Esophagus squamous epithelium (tissue), 5 donors: Measurements from ENCODE around the gene MZF1. TPM values are rescaled to one million over a fixed set of nuclear protein-coding genes. Genes with fewer than 3 reads are reported as not detected.
A peak's percentile ranks its signal among the peaks of the same experiment; 100 is the strongest.

ENCODE experiments used
- DNase-seq: peaks from one replicate; lab custom pipeline; 2025; lab: John Stamatoyannopoulos, UW
- H3K27ac ChIP-seq, 4 donors: fragments of 200-600 bp; sonication (generic); one replicate each; pipeline ENCODE4 v1.5.1; 2016 to 2019; ENCODE audit warnings: mild to moderate bottlenecking in 1 of 4
- H3K27me3 ChIP-seq, 4 donors: fragments of 200-600 bp; sonication (generic); 1 replicate in 3 of 4; 2 replicates in 1 of 4; pipeline versions ENCODE4 v1.5.1 to v1.6.0; 2017 to 2021; ENCODE audit warnings: antibody characterized with exemption in 1 of 4
- H3K36me3 ChIP-seq, 3 donors: fragments of 200-600 bp; sonication (generic); one replicate each; pipeline ENCODE4 v1.5.1; 2016 to 2019
- H3K4me1 ChIP-seq, 3 donors: fragments of 200-600 bp; sonication (generic); one replicate each; pipeline ENCODE4 v1.5.1; 2017 to 2019
- H3K4me3 ChIP-seq, 4 donors: fragments of 200-600 bp; sonication (generic); 1 replicate in 3 of 4; 2 replicates in 1 of 4; pipeline ENCODE4 v1.5.1; 2016 to 2019; ENCODE audit warnings: mild to moderate bottlenecking in 2 of 4, moderate library complexity in 1 of 4
- H3K9me3 ChIP-seq, 3 donors: fragments of 200-600 bp; sonication (generic); one replicate each; pipeline ENCODE4 v1.5.1; 2016 to 2019
- POLR2A ChIP-seq, 4 donors: fragments of 450-650 bp; IDR thresholded peaks; one replicate each; pipeline ENCODE4 v1.6.1; 2017; ENCODE audit warnings: antibody characterized with exemption in 4 of 4, mild to moderate bottlenecking in 4 of 4, moderate library complexity in 3 of 4
- WGBS, 2 donors: methylation state at CpG; one replicate each; pipeline ENCODE4 v1.1.5; 2018; 5-methylcytosine and 5-hydroxymethylcytosine counted together
- intact Hi-C: fragments of 100-400 bp; cut with DNase I; formaldehyde crosslinking; loops from one replicate; pipeline ENCODE4 v1.15.0; 2022
- total RNA-seq, 4 donors: library from RNA; depleted of rRNA; stranded (reverse); fragments of >200 nt; gene quantifications; one replicate each; pipeline ENCODE4 v1.1.0, GENCODE V29; 2016
- TF ChIP-seq, protein P1 (sequence below), 6 experiments: fragments of 450-650 bp in 4 of 6; fragments of 200-600 bp in 2 of 6; sonication (generic) in 2 of 6; IDR thresholded peaks; one replicate each; pipeline ENCODE4 v1.5.1; 2016 to 2019; ENCODE audit warnings: antibody characterized with exemption in 6 of 6, mild to moderate bottlenecking in 4 of 6, moderate library complexity in 4 of 6
- donor health status: DM: yes; HTN: yes; CAD: no.

MZF1 gene
- total RNA-seq, 4 donors from 2014 or later: 11.8 to 30.9 (median 21.7) TPM

DNA sequence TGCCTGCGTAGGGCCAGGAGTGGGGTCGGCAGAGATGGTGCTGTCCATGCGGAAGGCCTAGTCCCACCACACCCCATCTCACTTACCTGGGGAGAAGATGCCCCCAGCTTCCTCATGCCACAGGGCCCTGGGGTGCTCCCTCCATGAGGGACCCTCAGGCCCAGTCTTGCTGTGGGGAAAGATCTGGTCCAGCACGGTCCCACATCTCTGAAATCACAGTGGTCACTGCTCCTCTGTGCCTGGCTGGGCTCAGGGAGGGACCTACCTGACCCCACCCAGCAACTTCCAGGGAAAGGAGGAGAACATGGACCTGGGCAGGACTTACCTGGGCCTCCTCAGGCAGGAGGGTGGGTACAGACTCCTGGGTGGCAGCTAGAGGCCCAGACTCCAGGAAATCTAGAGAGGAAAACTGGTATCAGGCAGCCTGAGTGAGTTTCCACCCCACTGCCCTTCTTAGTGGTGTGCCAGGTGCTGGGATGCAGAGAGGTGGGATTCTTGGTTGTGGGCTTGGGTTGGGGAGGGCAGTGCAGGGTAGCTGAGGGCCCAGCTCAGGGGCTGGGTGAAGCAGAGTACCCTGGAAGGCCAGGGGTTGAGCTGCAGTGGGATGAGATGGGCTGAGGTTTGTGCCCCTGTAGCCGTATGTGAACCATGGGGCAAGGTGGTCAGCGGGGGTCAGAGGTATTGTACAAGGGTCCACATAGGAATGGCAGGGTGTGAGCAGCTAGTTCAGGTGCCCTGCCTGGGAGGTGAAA, 3.8 kb downstream of the MZF1 start:
- 93% methylated on average over 5 of the region's 6 CpGs for WGBS, 2 donors

DNA sequence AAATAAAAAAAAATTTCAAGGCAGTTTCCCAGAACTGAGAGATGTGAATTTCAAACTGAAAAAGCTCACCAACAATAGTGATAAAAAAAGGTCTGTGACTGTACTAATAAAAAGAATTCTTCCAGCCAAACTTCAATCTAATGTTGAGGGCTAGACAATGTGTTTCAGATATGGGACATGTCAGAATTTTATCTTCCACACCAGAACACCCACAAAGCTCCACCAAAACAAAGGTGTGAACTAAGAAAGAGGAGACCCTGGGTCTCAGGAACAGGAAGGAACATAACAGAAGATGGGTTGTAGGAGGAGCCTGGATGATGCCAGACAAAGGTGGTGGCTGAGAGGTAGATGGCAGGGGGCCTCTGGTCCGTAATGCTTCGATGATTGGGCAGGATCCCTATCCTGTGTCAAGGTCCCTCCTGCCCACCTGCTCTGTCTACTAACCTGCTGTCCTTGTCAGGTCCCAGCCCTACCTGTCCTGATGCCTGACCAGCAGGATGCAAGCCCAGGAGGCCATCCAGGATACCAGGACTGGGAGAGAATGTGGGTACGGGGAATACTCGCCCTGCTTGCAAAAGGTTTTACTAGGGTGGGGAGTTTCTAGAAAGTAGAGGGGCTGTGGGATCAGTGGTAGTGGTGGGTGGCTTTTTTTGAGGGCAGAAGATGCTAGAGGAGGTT, 4.5 kb downstream of the MZF1 start:
- Histone ChIP-seq H3K27ac (no peak overlapping the region), H3K27me3 (no peaks in the 10 kb centered on the region), H3K4me1 (peaks cover 9 to 15% (median 10%) of the 10 kb centered on the region in 3 donors), H3K36me3 (peaks cover 0 to 50% (median 12%) of the 10 kb centered on the region in 3 donors), H3K9me3 (no peaks in the 10 kb centered on the region), H3K4me3 (no peak overlapping the region)
- intact Hi-C loops: no loop called here
- 82 to 87% methylated on average over 4 of the region's 4 CpGs for WGBS, 2 donors
- TF ChIP-seq, protein P1, sequence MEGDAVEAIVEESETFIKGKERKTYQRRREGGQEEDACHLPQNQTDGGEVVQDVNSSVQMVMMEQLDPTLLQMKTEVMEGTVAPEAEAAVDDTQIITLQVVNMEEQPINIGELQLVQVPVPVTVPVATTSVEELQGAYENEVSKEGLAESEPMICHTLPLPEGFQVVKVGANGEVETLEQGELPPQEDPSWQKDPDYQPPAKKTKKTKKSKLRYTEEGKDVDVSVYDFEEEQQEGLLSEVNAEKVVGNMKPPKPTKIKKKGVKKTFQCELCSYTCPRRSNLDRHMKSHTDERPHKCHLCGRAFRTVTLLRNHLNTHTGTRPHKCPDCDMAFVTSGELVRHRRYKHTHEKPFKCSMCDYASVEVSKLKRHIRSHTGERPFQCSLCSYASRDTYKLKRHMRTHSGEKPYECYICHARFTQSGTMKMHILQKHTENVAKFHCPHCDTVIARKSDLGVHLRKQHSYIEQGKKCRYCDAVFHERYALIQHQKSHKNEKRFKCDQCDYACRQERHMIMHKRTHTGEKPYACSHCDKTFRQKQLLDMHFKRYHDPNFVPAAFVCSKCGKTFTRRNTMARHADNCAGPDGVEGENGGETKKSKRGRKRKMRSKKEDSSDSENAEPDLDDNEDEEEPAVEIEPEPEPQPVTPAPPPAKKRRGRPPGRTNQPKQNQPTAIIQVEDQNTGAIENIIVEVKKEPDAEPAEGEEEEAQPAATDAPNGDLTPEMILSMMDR (IDR thresholded peaks at IDR 0.05): no peak
- TF ChIP-seq POLR2A (IDR thresholded peaks at IDR 0.05): no peak
- no peak for DNase-seq

More for the DNA sequence above, 3.8 kb downstream of the MZF1 start:
- Histone ChIP-seq H3K27ac (no peak overlapping the region), H3K4me3 (no peak overlapping the region), H3K27me3 (no peaks in the 10 kb centered on the region), H3K9me3 (no peaks in the 10 kb centered on the region), H3K36me3 (peaks cover 0 to 50% (median 12%) of the 10 kb centered on the region in 3 donors), H3K4me1 (peaks cover 13 to 18% (median 16%) of the 10 kb centered on the region in 3 donors)
- intact Hi-C loops: no loop called here
- DNase-seq: no peak
- TF ChIP-seq, protein P1 (IDR thresholded peaks at IDR 0.05): no peak
- TF ChIP-seq POLR2A (IDR thresholded peaks at IDR 0.05): no peak

- DNase-seq: no peak
- WGBS, 2 donors: 100% methylated on average over 1 of the region's 5 CpGs
- no peaks in the 10 kb centered on the region for H3K27me3 ChIP-seq
Observed at GRCh38 chr19:58566989-58567388, 6.1 kb downstream of the MZF1 start.

DNA sequence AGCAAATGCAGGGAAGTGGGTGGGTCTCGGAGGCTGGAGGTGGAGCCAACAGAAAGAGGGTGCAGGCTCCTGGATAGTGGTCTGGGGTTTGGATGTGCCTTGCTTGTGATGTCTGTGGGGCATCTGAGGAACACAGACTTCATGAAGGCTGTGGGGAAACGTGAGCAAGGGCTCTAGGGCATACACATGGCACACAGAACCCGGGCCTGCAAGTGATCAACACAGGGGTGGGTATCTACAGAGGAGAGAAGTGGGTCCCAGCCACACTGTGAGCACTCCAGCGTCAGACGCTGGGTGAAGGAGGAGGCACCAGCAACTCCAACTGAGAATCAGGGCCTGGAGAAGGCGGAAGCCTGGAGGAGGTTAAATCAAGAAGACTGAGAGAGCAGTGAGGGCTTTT, 9.3 kb downstream of the MZF1 start:
- TF ChIP-seq, protein P1 (IDR thresholded peaks at IDR 0.05): no peak
- no peak for TF ChIP-seq POLR2A (IDR thresholded peaks at IDR 0.05)
- intact Hi-C loops: no loop called here
- H3K27ac ChIP-seq: no peak overlapping the region
- H3K9me3 ChIP-seq: no peaks in the 10 kb centered on the region
- peaks cover 0 to 21% (median 0%) of the 10 kb centered on the region in 3 donors for H3K36me3 ChIP-seq
- no peak for DNase-seq
- WGBS, 2 donors: 56 to 64% methylated on average over 6 of the region's 6 CpGs
- H3K4me1 ChIP-seq: peaks cover 28 to 49% (median 31%) of the 10 kb centered on the region in 3 donors
- H3K4me3 ChIP-seq: peak overlapping the region in 1 of 4 donors; percentile 52
- H3K27me3 ChIP-seq: no peaks in the 10 kb centered on the region

More at GRCh38 chr19:58566989-58567388, 6.1 kb downstream of the MZF1 start:
- Histone ChIP-seq H3K4me1 (peaks cover 19 to 23% (median 20%) of the 10 kb centered on the region in 3 donors), H3K9me3 (no peaks in the 10 kb centered on the region), H3K36me3 (peaks cover 0 to 50% (median 12%) of the 10 kb centered on the region in 3 donors), H3K27ac (no peak overlapping the region), H3K4me3 (no peak overlapping the region)
- TF ChIP-seq, protein P1 (IDR thresholded peaks at IDR 0.05): no peak
- no peak for TF ChIP-seq POLR2A (IDR thresholded peaks at IDR 0.05)
- intact Hi-C loops: no loop called here
